Nephron progenitor cell (in vitro differentiated cells): Measurements from ENCODE around the gene CERS1.

Experiments used
- DNase-seq: peaks from one replicate; pipeline ENCODE4 v3.0.0; 2021
- H3K27ac Mint-ChIP-seq: 2 replicates; pipeline ENCODE4 v1.8.0; 2021; ENCODE audit warnings: mild to moderate bottlenecking, moderate library complexity, mixed read lengths
- H3K27me3 Mint-ChIP-seq: 2 replicates; pipeline ENCODE4 v1.8.0; 2021; ENCODE audit warnings: mild to moderate bottlenecking, low read depth, mixed read lengths; ENCODE audit not compliant: poor library complexity
- H3K36me3 Mint-ChIP-seq: 2 replicates; pipeline ENCODE4 v1.8.0; 2021; ENCODE audit warnings: low read depth, mixed read lengths
- H3K4me1 Mint-ChIP-seq: 2 replicates; pipeline ENCODE4 v1.8.0; 2021; ENCODE audit warnings: mixed read lengths
- H3K4me3 Mint-ChIP-seq: 2 replicates; pipeline ENCODE4 v1.8.0; 2021; ENCODE audit warnings: mild to moderate bottlenecking, moderate library complexity, mixed read lengths
- H3K9me3 Mint-ChIP-seq: 2 replicates; pipeline ENCODE4 v1.8.0; 2021; ENCODE audit warnings: mild to moderate bottlenecking, moderate library complexity, mixed read lengths
- TF ChIP-seq, protein P1 (sequence below): fragments of 200-600 bp; sonication (generic); IDR thresholded peaks from 2 replicates; pipeline ENCODE4 v1.5.0; 2021; ENCODE audit warnings: antibody characterized with exemption

The CERS1 gene

DNA sequence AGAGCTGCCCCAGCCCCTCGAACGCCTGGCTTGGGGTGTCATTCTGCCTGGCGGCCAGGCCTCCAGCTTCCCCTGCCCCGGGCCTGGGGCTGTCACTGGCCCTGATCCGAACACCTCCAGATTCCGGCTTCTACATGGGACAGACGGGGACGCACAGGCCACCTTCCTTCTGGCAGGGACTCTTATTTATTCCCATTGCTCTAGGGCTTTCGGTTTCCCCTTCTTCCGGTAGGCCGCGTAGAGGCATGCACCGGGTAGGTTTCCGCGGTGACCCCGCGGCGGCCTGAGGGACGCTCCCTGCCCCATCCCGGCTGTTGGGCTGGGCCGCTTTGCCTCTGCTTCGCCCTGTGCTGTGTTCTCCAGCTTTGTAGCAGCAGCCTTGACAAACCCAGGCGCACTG, 28.2 kb downstream of the CERS1 start:
- Mint-ChIP-seq H3K27me3 (peaks cover 5% of the 10 kb centered on the region), H3K9me3 (no peaks in the 10 kb centered on the region), H3K36me3 (peaks cover 22% of the 10 kb centered on the region), H3K4me3 (no peak overlapping the region), H3K4me1 (peaks cover 24% of the 10 kb centered on the region), H3K27ac (no peak overlapping the region)
- TF ChIP-seq, protein P1, sequence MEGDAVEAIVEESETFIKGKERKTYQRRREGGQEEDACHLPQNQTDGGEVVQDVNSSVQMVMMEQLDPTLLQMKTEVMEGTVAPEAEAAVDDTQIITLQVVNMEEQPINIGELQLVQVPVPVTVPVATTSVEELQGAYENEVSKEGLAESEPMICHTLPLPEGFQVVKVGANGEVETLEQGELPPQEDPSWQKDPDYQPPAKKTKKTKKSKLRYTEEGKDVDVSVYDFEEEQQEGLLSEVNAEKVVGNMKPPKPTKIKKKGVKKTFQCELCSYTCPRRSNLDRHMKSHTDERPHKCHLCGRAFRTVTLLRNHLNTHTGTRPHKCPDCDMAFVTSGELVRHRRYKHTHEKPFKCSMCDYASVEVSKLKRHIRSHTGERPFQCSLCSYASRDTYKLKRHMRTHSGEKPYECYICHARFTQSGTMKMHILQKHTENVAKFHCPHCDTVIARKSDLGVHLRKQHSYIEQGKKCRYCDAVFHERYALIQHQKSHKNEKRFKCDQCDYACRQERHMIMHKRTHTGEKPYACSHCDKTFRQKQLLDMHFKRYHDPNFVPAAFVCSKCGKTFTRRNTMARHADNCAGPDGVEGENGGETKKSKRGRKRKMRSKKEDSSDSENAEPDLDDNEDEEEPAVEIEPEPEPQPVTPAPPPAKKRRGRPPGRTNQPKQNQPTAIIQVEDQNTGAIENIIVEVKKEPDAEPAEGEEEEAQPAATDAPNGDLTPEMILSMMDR: no peak
- DNase-seq: no peak

DNA sequence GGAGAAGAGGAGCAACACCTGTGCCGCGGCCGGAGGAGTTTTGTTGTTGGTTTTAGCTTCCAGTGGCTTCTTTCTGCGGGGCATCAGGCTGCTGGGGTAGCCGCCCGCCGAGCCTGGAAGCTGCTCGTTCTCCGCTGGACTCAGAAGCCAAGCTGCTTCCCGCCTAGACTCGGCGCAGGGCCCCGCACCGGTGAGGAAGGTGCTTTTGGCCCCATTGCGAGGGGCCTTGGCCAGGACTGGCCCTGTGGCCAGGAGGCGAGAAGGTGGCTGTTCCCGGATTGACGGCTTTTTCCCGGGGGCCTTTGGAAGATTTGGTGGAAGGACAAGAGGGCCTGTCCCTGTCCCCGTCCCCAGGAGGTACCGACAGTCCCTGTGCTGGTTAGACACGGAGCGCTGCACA, 28.8 kb downstream of the CERS1 start:
- H3K27me3 Mint-ChIP-seq: peaks cover 3% of the 10 kb centered on the region
- TF ChIP-seq, protein P1: no peak
- H3K36me3 Mint-ChIP-seq: peaks cover 25% of the 10 kb centered on the region
- H3K4me1 Mint-ChIP-seq: peaks cover 23% of the 10 kb centered on the region
- no peak overlapping the region for H3K27ac Mint-ChIP-seq
- H3K9me3 Mint-ChIP-seq: no peaks in the 10 kb centered on the region
- no peak overlapping the region for H3K4me3 Mint-ChIP-seq
- DNase-seq: no peak

- no peak for DNase-seq
- Mint-ChIP-seq H3K27me3 (peaks cover 3% of the 10 kb centered on the region), H3K36me3 (peaks cover 26% of the 10 kb centered on the region), H3K4me1 (peaks cover 19% of the 10 kb centered on the region), H3K27ac (no peak overlapping the region), H3K4me3 (no peak overlapping the region), H3K9me3 (no peaks in the 10 kb centered on the region)
- TF ChIP-seq, protein P1: peak; percentile 20
These were observed 29.2 kb downstream of the CERS1 start for GRCh38 chr19:18866800-18867123.

GRCh38 chr19:18865973-18866799, 29.8 kb downstream of the CERS1 start:
- peak; percentile 87 for DNase-seq
- Mint-ChIP-seq H3K9me3 (no peaks in the 10 kb centered on the region), H3K27ac (no peak overlapping the region), H3K4me1 (peaks cover 14% of the 10 kb centered on the region), H3K27me3 (no peaks in the 10 kb centered on the region), H3K36me3 (peaks cover 26% of the 10 kb centered on the region), H3K4me3 (no peak overlapping the region)
- TF ChIP-seq, protein P1: peak; percentile 100

DNA sequence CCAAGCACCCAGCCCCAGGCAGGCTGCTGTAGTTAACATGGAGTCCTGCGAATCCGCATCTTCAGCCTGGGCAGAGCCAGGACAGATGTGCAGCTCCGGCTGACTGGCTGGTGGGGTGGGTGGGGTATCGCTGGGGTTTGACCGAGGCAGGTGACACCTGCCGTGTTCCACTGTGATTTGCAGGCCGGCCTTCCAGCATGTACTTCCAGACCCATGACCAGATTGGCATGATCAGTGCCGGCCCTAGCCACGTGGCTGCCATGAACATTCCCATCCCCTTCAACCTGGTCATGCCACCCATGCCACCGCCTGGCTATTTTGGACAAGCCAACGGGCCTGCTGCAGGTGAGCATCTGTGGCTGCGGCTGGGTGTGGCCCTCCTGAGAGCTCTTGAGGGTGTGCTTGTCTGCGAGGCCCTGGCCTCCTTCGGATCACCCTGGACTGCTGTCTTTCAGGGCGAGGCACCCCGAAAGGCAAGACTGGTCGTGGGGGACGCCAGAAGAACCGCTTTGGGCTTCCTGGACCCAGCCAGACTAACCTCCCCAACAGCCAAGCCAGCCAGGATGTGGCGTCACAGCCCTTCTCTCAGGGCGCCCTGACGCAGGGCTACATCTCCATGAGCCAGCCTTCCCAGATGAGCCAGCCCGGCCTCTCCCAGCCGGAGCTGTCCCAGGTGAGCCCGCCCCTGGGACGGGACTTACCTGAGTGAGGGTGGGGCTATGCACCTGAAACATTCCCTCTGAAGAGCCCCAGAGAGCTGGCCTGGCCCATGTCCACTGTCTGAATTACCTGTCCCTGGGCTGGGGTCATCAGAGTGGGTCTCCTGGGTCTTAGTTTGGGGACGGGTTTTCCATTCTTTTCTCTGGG, 30.6 kb downstream of the CERS1 start:
- no peaks in the 10 kb centered on the region for H3K27me3 Mint-ChIP-seq
- H3K27ac Mint-ChIP-seq: no peak overlapping the region
- H3K9me3 Mint-ChIP-seq: no peaks in the 10 kb centered on the region
- no peak for DNase-seq
- H3K4me1 Mint-ChIP-seq: peaks cover 14% of the 10 kb centered on the region
- H3K36me3 Mint-ChIP-seq: peaks cover 34% of the 10 kb centered on the region
- TF ChIP-seq, protein P1: no peak
- H3K4me3 Mint-ChIP-seq: no peak overlapping the region
